Measurements from ENCODE around the gene MRPL17. TPM values are rescaled to one million over a fixed set of nuclear protein-coding genes. Genes with fewer than 3 reads are reported as not detected.

Gene MRPL17
- total RNA-seq, 1 experiment from 2014 or later, result 75.0 TPM

GRCh38 chr11:6660712-6661111 lies 22.4 kb downstream of the MRPL17 start:
- Histone ChIP-seq H3K27ac (ENCODE audit: low read depth, low read length) (no peak overlapping the region), H3K4me3 (replicated peaks in 1 of 2; ENCODE audit: low read depth in 1 of 2, low read length in 2 of 2) (no peak overlapping the region), H3K9me3 (ENCODE audit: control insufficient read depth in 1 of 2, insufficient read depth in 1 of 2, low read depth in 1 of 2, low read length in 2 of 2) (no peaks in the 10 kb centered on the region), H3K4me1 (ENCODE audit: control insufficient read depth in 1 of 2, insufficient read depth in 2 of 2, low read length in 2 of 2) (no peaks in the 10 kb centered on the region), H2AFZ (ENCODE audit: low read depth, low read length, poor library complexity, severe bottlenecking) (no peak overlapping the region), H4K20me1 (ENCODE audit: insufficient read depth) (no peaks in the 10 kb centered on the region), H3K36me3 (ENCODE audit: control insufficient read depth in 1 of 2, insufficient read depth in 2 of 2, low read length in 2 of 2) (no peaks in the 10 kb centered on the region), H3K4me2 (ENCODE audit: low read length) (no peak overlapping the region), H3K9me2 (ENCODE audit: insufficient read depth) (no peaks in the 10 kb centered on the region), H3K79me2 (ENCODE audit: insufficient read depth, low read length) (no peaks in the 10 kb centered on the region), H3K9ac (ENCODE audit: low read length) (no peak overlapping the region), H3K27me3 (ENCODE audit: insufficient read depth, low read length) (peaks cover 6% of the 10 kb centered on the region; the same call in 1 of the 2 replicates)
- DNase-seq (ENCODE audit: low read depth, low spot score), result no peak
- intact Hi-C loops (cut with micrococcal nuclease), result no loop called here
- no peak for ATAC-seq
- ChIA-PET RAD21 (ENCODE audit: low non-redundant PET in 1 of 2, low total read pairs in 2 of 2, uncharacterized antibody in 2 of 2, unreplicated experiment in 2 of 2) (no interaction called here), CTCF (no interaction called here), POLR2A (no interaction called here)
- no TSS peak for BruUV-seq (replicated peaks)
- no peak for TF ChIP-seq JUND (IDR thresholded peaks at IDR 0.05)
- no peak for TF ChIP-seq EZH2 (IDR thresholded peaks at IDR 0.05)
- TF ChIP-seq ATF3 (IDR thresholded peaks at IDR 0.05), result no peak
- TF ChIP-seq ZFX (IDR thresholded peaks at IDR 0.05), result no peak
- no peak for TF ChIP-seq TCF7L2 (IDR thresholded peaks at IDR 0.05; ENCODE audit: borderline replicate concordance, extremely low read depth, insufficient read depth, insufficient read length)
- no peak for TF ChIP-seq ZNF274 (IDR thresholded peaks at IDR 0.05; ENCODE audit: low read depth, low read length)
- no peak for TF ChIP-seq CBX3 (IDR thresholded peaks at IDR 0.05; ENCODE audit: low read depth)
- no peak for TF ChIP-seq POLR2A (IDR thresholded peaks at IDR 0.05; ENCODE audit: borderline replicate concordance, extremely low read depth, insufficient read depth, insufficient read length)
- no peak for TF ChIP-seq FOSL1 (IDR thresholded peaks at IDR 0.05; ENCODE audit: low read depth)
- no peak for TF ChIP-seq SIN3A (IDR thresholded peaks at IDR 0.05; ENCODE audit: low read depth)
- no peak for TF ChIP-seq CTCF (IDR thresholded peaks at IDR 0.05 in 2 of 3, conservative IDR thresholded peaks at IDR 0.05 in 1 of 3; ENCODE audit: borderline replicate concordance in 1 of 3, insufficient read depth in 1 of 3, low read depth in 2 of 3, low read length in 2 of 3)
- no peak for TF ChIP-seq ELF1 (IDR thresholded peaks at IDR 0.05; ENCODE audit: borderline replicate concordance, low read depth)
- TF ChIP-seq ZBTB33 (IDR thresholded peaks at IDR 0.05; ENCODE audit: extremely low read depth, insufficient replicate concordance, low read length), result no peak
- no peak for TF ChIP-seq EZH2phosphoT487 (IDR thresholded peaks at IDR 0.05; ENCODE audit: borderline replicate concordance)
- TF ChIP-seq REST (IDR thresholded peaks at IDR 0.05; ENCODE audit: low read depth), result no peak
- TF ChIP-seq CEBPB (IDR thresholded peaks at IDR 0.05; ENCODE audit: low read depth), result no peak
- no peak for TF ChIP-seq YY1 (IDR thresholded peaks at IDR 0.05; ENCODE audit: extremely low read depth, insufficient replicate concordance, low read depth, low read length)
